GM23338 (cell line): ENCODE results near the gene TOP1. TPM values are rescaled to one million over a fixed set of nuclear protein-coding genes. Genes with fewer than 3 reads are reported as not detected.

Experiments
- ATAC-seq: fragments of 200-7000 bp; cut with Tn5 transposase; 3 replicates; pipeline ENCODE4 v1.9.1; 2020
- DNase-seq: peaks from one replicate; pipeline ENCODE4 v3.0.0-alpha.2; 2015; ENCODE audit warnings: low spot score
- H2AFZ ChIP-seq: fragments of 200-600 bp; sonication (generic); 2 replicates; pipeline ENCODE4 v1.8.0; 2016; ENCODE audit warnings: antibody characterized with exemption, mild to moderate bottlenecking, moderate library complexity
- H3F3A ChIP-seq: fragments of 200-600 bp; sonication (generic); replicated peaks from 2 replicates; pipeline ENCODE4 v1.8.0; 2017; ENCODE audit warnings: antibody characterized with exemption, mixed run types, low read depth
- H3K27ac ChIP-seq: fragments of 200-600 bp; sonication (generic); 2 replicates; pipeline ENCODE4 v1.6.1; 2016; ENCODE audit warnings: low read depth
- H3K27me3 ChIP-seq: fragments of 200-600 bp; sonication (generic); 2 replicates; pipeline ENCODE4 v1.8.0; 2016; ENCODE audit warnings: mild to moderate bottlenecking, mixed run types, moderate library complexity; ENCODE audit not compliant: insufficient read depth
- H3K36me3 ChIP-seq: fragments of 200-600 bp; sonication (generic); 2 replicates; pipeline ENCODE4 v1.8.0; 2016; ENCODE audit warnings: mild to moderate bottlenecking; ENCODE audit not compliant: insufficient read depth
- H3K4me1 ChIP-seq: fragments of 200-600 bp; sonication (generic); 2 replicates; pipeline ENCODE4 v1.8.0; 2016; ENCODE audit warnings: mild to moderate bottlenecking, moderate library complexity; ENCODE audit not compliant: insufficient read depth
- H3K4me2 ChIP-seq: fragments of 200-600 bp; sonication (generic); 2 replicates; pipeline ENCODE4 v1.7.1; 2017; ENCODE audit warnings: mixed run types
- H3K4me3 ChIP-seq: fragments of 200-600 bp; sonication (generic); 2 replicates; pipeline ENCODE4 v1.6.1; 2016; ENCODE audit warnings: mixed run types
- H3K79me2 ChIP-seq: fragments of 200-600 bp; sonication (generic); replicated peaks from 2 replicates; pipeline ENCODE4 v1.8.0; 2017; ENCODE audit warnings: mild to moderate bottlenecking; ENCODE audit not compliant: insufficient read depth
- H3K9me2 ChIP-seq: fragments of 200-600 bp; sonication (generic); 2 replicates; pipeline ENCODE4 v1.8.0; 2017; ENCODE audit not compliant: insufficient read depth
- H4K20me1 ChIP-seq: fragments of 200-600 bp; sonication (generic); replicated peaks from 2 replicates; pipeline ENCODE4 v1.8.0; 2017; ENCODE audit warnings: mild to moderate bottlenecking; ENCODE audit not compliant: insufficient read depth
- H3K27ac Mint-ChIP-seq: 2 replicates; pipeline ENCODE4 v1.8.0; 2020; ENCODE audit warnings: inconsistent platforms, mild to moderate bottlenecking, moderate library complexity, mixed read lengths
- H3K27me3 Mint-ChIP-seq: 3 replicates; pipeline ENCODE4 v1.8.0; 2022; ENCODE audit warnings: low read depth, mild to moderate bottlenecking, moderate library complexity, mixed read lengths, inconsistent platforms; ENCODE audit not compliant: insufficient read depth, poor library complexity
- H3K36me3 Mint-ChIP-seq: 3 replicates; pipeline ENCODE4 v1.8.0; 2021; ENCODE audit warnings: low read depth, mild to moderate bottlenecking, inconsistent platforms, moderate library complexity, mixed read lengths
- H3K4me1 Mint-ChIP-seq: 3 replicates; pipeline ENCODE4 v1.8.0; 2020; ENCODE audit warnings: mild to moderate bottlenecking, inconsistent platforms, mixed read lengths
- H3K4me3 Mint-ChIP-seq: 3 replicates; pipeline ENCODE4 v1.8.0; 2021; ENCODE audit warnings: moderate library complexity, mild to moderate bottlenecking, inconsistent platforms, mixed read lengths
- H3K9me3 Mint-ChIP-seq: 3 replicates; pipeline ENCODE4 v1.8.0; 2020; ENCODE audit warnings: moderate library complexity, mild to moderate bottlenecking, inconsistent platforms, mixed read lengths
- EZH2 ChIP-seq: fragments of 200-600 bp; sonication (generic); IDR thresholded peaks from one replicate; pipeline ENCODE4 v1.8.0; 2017; ENCODE audit warnings: antibody characterized with exemption, mild to moderate bottlenecking, low read depth; ENCODE audit not compliant: unreplicated experiment
- JUNB ChIP-seq: IDR thresholded peaks from one replicate; pipeline ENCODE4 v1.6.1; 2016; ENCODE audit warnings: antibody characterized with exemption; ENCODE audit not compliant: unreplicated experiment
- NANOG ChIP-seq: IDR thresholded peaks from 2 replicates; pipeline ENCODE4 v1.6.1; 2016; ENCODE audit warnings: antibody characterized with exemption, borderline replicate concordance
- POLR2AphosphoS5 ChIP-seq: IDR thresholded peaks from 2 replicates; pipeline ENCODE4 v1.6.1; 2016; ENCODE audit warnings: antibody characterized with exemption, low read depth
- STAT1 ChIP-seq: IDR thresholded peaks from one replicate; pipeline ENCODE4 v1.6.1; 2016; ENCODE audit warnings: antibody characterized with exemption; ENCODE audit not compliant: unreplicated experiment
- polyA plus RNA-seq: library from polyadenylated mRNA; unstranded; fragments of >200 nt; fragmentation: Nextera tagmentation; extraction: Ambion mirVana; gene quantifications from 2 replicates; pipeline ENCODE4 v1.2.1, GENCODE V29; 2016
- total RNA-seq: library from RNA; depleted of rRNA; stranded (reverse); fragments of >200 nt; shearing (Covaris generic); gene quantifications from 2 replicates; pipeline ENCODE4 v1.2.3, GENCODE V29; 2014
- TF ChIP-seq, protein P1 (sequence below): fragments of 250-450 bp; sonication (Bioruptor Pico); IDR thresholded peaks from 2 replicates; pipeline ENCODE4 v1.5.0; 2020; ENCODE audit warnings: mild to moderate bottlenecking, moderate library complexity
- TF ChIP-seq, protein P2 (sequence below), 2 experiments: fragments of 200-600 bp in 1 of 2; sonication (generic) in 1 of 2; conservative IDR thresholded peaks; 2 replicates each; pipeline versions ENCODE4 v1.5.1 to v1.6.1; 2016 to 2017; ENCODE audit warnings: antibody characterized with exemption in 2 of 2, low read depth in 2 of 2, mild to moderate bottlenecking in 2 of 2, moderate library complexity in 1 of 2

The TOP1 gene
- total and polyA plus RNA-seq, 2 experiments from 2014 or later = 62.4 to 101 TPM

DNA sequence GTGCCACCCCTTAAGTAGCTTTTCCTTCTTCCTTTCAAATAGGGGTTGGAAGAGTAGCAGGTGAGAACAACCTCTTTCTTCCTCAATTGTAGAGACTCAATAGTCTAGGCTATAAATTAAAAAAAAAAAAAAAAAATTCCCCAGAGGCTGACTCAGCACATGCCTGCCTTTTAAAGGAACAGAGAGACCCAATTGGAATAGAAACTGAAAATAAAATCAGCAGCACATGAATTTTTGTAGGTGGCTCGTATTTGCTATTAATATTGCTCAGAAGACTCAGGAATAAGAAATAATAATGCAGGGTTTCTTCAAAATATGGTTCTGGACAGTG is 19.3 kb downstream of the TOP1 start:
- H3K4me3 Mint-ChIP-seq = peak overlapping the region; percentile 43
- Histone ChIP-seq H3K79me2 (peaks cover 99% of the 10 kb centered on the region), H4K20me1 (peaks cover 69% of the 10 kb centered on the region), H3K36me3 (no peaks in the 10 kb centered on the region), H3K4me1 (peaks cover 59% of the 10 kb centered on the region), H3F3A (no peaks in the 10 kb centered on the region), H3K9me2 (no peaks in the 10 kb centered on the region), H2AFZ (no peak overlapping the region), H3K27me3 (no peaks in the 10 kb centered on the region), H3K4me2 (peak overlapping the region; percentile 69), H3K4me3 (peak overlapping the region; percentile 31; the same call in 1 of the 2 replicates), H3K27ac (no peak overlapping the region)
- DNase-seq (no peak), ATAC-seq (no peak; the same call in 1 of the 3 replicates)
- H3K36me3 Mint-ChIP-seq = peaks cover 3% of the 10 kb centered on the region; the same call in 1 of the 3 replicates
- no peak overlapping the region for H3K27ac Mint-ChIP-seq
- H3K4me1 Mint-ChIP-seq = peaks cover 76% of the 10 kb centered on the region
- TF ChIP-seq POLR2AphosphoS5 = no peak
- peaks cover 7% of the 10 kb centered on the region for H3K27me3 Mint-ChIP-seq
- H3K9me3 Mint-ChIP-seq = no peaks in the 10 kb centered on the region

DNA sequence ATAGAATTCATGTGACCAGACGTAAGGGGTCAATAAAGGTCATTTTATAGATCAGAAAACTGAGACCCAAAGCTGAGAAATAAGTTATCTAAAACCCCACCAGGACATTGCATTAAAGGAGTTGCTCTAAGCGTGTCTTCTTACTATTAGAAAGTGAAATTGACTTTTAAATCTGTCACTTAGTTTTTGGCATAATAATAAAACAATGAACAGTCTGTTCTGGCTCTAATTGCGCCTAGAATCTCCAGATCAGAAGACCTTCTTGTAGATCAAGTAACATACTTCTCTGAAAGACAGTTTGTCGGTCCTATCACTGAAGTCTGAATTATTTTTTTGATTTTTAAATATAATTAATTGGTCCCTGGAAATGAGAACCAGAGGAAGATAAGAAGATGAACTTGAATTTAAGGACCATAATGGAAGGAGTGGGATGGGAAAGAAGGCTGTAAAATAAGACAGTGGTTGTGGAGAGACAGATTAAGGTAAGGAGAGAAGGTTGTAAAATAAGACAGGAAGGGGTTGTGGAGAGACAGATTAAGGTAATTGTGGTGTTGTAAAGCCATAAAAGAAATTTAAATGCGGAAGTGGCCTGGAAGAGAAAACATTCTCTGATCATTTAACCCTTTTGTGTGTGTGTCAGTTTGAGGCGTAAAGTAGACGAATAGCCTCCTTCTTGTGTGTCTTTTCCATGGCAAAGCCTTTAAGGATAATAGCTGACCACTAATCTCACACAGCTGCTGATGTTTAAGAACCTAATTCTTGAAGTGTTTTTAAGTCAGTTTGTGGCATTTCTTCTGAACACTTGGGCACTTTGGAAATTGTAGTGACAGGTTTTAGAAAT is 20.1 kb downstream of the TOP1 start:
- peaks cover 99% of the 10 kb centered on the region for H3K79me2 ChIP-seq
- no peak for TF ChIP-seq STAT1
- TF ChIP-seq NANOG = peak; percentile 19; the same call in 1 of the 2 replicates
- TF ChIP-seq EZH2 = no peak
- Mint-ChIP-seq H3K36me3 (no peaks in the 10 kb centered on the region; the same call in 2 of the 3 replicates), H3K27ac (no peak overlapping the region), H3K4me3 (peak overlapping the region; percentile 46), H3K9me3 (no peaks in the 10 kb centered on the region), H3K4me1 (peaks cover 80% of the 10 kb centered on the region), H3K27me3 (peaks cover 7% of the 10 kb centered on the region)
- peak; percentile 31 for DNase-seq
- H3K36me3 ChIP-seq = no peaks in the 10 kb centered on the region
- no peaks in the 10 kb centered on the region for H3F3A ChIP-seq
- H3K4me1 ChIP-seq = peaks cover 66% of the 10 kb centered on the region
- H3K27me3 ChIP-seq = no peaks in the 10 kb centered on the region
- peak overlapping the region; percentile 6; the same call in 1 of the 2 replicates for H3K27ac ChIP-seq
- H3K4me3 ChIP-seq = peak overlapping the region; percentile 31
- peaks cover 69% of the 10 kb centered on the region for H4K20me1 ChIP-seq
- H3K9me2 ChIP-seq = no peaks in the 10 kb centered on the region
- no peak overlapping the region for H2AFZ ChIP-seq
- peak overlapping the region; percentile 69 for H3K4me2 ChIP-seq
- no peak for ATAC-seq

DNA sequence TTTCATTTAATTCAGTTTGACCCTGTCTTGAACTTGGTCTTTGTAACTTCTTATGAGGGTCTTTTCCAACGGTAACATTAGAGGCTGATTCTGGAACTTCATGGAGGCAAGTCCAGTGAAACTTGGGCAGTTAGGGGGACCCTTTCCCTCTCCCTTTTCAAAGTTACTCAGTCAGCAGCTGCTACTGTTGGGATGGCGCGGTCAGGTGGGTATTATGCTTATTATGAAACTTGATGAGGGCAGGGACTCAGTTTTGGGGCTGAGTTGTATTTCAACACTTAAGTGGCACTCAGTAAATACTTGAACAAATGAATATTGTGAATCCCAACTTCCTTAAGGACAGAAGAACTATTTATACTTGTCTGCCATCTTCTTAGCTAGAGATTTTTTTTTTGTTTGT is 20.8 kb downstream of the TOP1 start:
- 0 out of 2 replicates have a peak overlapping the region, but pooled peaks have one; percentile 42 for H3K27ac Mint-ChIP-seq
- peaks cover 99% of the 10 kb centered on the region for H3K79me2 ChIP-seq
- peaks cover 3% of the 10 kb centered on the region; the same call in 1 of the 3 replicates for H3K36me3 Mint-ChIP-seq
- H3K36me3 ChIP-seq = no peaks in the 10 kb centered on the region
- no peaks in the 10 kb centered on the region for H3F3A ChIP-seq
- H3K4me1 ChIP-seq = peaks cover 74% of the 10 kb centered on the region
- no peaks in the 10 kb centered on the region for H3K9me2 ChIP-seq
- H3K4me2 ChIP-seq = peak overlapping the region; percentile 69
- no peaks in the 10 kb centered on the region for H3K27me3 ChIP-seq
- H4K20me1 ChIP-seq = peaks cover 77% of the 10 kb centered on the region
- ATAC-seq = no peak
- peak overlapping the region; percentile 25; the same call in 1 of the 3 replicates for H3K4me3 Mint-ChIP-seq
- H3K9me3 Mint-ChIP-seq = no peaks in the 10 kb centered on the region
- DNase-seq = no peak
- H2AFZ ChIP-seq = no peak overlapping the region
- H3K27ac ChIP-seq = no peak overlapping the region
- H3K27me3 Mint-ChIP-seq = peaks cover 7% of the 10 kb centered on the region
- H3K4me1 Mint-ChIP-seq = peaks cover 86% of the 10 kb centered on the region
- H3K4me3 ChIP-seq = no peak overlapping the region
- TF ChIP-seq, protein P1, sequence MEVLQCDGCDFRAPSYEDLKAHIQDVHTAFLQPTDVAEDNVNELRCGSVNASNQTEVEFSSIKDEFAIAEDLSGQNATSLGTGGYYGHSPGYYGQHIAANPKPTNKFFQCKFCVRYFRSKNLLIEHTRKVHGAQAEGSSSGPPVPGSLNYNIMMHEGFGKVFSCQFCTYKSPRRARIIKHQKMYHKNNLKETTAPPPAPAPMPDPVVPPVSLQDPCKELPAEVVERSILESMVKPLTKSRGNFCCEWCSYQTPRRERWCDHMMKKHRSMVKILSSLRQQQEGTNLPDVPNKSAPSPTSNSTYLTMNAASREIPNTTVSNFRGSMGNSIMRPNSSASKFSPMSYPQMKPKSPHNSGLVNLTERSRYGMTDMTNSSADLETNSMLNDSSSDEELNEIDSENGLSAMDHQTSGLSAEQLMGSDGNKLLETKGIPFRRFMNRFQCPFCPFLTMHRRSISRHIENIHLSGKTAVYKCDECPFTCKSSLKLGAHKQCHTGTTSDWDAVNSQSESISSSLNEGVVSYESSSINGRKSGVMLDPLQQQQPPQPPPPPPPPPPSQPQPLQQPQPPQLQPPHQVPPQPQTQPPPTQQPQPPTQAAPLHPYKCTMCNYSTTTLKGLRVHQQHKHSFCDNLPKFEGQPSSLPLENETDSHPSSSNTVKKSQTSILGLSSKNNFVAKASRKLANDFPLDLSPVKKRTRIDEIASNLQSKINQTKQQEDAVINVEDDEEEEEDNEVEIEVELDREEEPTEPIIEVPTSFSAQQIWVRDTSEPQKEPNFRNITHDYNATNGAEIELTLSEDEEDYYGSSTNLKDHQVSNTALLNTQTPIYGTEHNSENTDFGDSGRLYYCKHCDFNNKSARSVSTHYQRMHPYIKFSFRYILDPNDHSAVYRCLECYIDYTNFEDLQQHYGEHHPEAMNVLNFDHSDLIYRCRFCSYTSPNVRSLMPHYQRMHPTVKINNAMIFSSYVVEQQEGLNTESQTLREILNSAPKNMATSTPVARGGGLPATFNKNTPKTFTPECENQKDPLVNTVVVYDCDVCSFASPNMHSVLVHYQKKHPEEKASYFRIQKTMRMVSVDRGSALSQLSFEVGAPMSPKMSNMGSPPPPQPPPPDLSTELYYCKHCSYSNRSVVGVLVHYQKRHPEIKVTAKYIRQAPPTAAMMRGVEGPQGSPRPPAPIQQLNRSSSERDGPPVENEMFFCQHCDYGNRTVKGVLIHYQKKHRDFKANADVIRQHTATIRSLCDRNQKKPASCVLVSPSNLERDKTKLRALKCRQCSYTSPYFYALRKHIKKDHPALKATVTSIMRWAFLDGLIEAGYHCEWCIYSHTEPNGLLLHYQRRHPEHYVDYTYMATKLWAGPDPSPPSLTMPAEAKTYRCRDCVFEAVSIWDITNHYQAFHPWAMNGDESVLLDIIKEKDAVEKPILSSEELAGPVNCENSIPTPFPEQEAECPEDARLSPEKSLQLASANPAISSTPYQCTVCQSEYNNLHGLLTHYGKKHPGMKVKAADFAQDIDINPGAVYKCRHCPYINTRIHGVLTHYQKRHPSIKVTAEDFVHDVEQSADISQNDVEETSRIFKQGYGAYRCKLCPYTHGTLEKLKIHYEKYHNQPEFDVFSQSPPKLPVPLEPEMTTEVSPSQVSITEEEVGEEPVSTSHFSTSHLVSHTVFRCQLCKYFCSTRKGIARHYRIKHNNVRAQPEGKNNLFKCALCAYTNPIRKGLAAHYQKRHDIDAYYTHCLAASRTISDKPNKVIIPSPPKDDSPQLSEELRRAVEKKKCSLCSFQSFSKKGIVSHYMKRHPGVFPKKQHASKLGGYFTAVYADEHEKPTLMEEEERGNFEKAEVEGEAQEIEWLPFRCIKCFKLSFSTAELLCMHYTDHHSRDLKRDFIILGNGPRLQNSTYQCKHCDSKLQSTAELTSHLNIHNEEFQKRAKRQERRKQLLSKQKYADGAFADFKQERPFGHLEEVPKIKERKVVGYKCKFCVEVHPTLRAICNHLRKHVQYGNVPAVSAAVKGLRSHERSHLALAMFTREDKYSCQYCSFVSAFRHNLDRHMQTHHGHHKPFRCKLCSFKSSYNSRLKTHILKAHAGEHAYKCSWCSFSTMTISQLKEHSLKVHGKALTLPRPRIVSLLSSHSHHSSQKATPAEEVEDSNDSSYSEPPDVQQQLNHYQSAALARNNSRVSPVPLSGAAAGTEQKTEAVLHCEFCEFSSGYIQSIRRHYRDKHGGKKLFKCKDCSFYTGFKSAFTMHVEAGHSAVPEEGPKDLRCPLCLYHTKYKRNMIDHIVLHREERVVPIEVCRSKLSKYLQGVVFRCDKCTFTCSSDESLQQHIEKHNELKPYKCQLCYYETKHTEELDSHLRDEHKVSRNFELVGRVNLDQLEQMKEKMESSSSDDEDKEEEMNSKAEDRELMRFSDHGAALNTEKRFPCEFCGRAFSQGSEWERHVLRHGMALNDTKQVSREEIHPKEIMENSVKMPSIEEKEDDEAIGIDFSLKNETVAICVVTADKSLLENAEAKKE (CRISPR knock-in tag) = no peak
- TF ChIP-seq, protein P2, sequence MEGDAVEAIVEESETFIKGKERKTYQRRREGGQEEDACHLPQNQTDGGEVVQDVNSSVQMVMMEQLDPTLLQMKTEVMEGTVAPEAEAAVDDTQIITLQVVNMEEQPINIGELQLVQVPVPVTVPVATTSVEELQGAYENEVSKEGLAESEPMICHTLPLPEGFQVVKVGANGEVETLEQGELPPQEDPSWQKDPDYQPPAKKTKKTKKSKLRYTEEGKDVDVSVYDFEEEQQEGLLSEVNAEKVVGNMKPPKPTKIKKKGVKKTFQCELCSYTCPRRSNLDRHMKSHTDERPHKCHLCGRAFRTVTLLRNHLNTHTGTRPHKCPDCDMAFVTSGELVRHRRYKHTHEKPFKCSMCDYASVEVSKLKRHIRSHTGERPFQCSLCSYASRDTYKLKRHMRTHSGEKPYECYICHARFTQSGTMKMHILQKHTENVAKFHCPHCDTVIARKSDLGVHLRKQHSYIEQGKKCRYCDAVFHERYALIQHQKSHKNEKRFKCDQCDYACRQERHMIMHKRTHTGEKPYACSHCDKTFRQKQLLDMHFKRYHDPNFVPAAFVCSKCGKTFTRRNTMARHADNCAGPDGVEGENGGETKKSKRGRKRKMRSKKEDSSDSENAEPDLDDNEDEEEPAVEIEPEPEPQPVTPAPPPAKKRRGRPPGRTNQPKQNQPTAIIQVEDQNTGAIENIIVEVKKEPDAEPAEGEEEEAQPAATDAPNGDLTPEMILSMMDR (conservative IDR thresholded peaks at IDR 0.05; ENCODE audit: low read depth in 2 of 2) = no peak
- TF ChIP-seq JUNB = no peak
- no peak for TF ChIP-seq NANOG
- TF ChIP-seq STAT1 = no peak
